ENCODE data around the gene LRBA. TPM values are rescaled to one million over a fixed set of nuclear protein-coding genes. Genes with fewer than 3 reads are reported as not detected.
"Not testable (repeated sequence)": the region's sequence is repeated elsewhere in the genome, so short reads cannot be mapped to it uniquely, and the experiment has no call there.

Gene LRBA
- polyA plus RNA-seq, 1 donor, result 52.8 TPM

DNA sequence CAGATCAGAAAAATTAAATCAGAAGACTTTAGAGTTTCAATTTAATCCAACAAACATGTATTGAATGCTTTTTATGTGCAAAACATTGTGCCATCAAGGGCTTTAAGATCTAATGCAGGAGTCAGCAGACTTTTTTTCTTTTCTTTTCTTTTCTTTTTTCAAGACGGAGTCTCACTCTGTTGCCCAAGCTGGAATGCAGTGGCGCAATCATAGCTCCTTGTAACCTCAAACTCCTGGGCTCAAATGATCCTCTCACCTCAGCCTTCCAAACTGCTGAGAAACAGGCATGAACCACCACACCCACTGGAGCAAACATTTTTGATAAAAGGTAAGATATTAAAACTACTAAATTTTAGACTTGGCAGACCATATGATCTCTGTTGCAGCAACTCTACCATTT lies 24.6 kb upstream of the LRBA start:
- Histone ChIP-seq H3K36me3 (ENCODE audit: control insufficient read depth, insufficient read depth, low read length) (no peaks in the 10 kb centered on the region), H3K4me1 (ENCODE audit: control insufficient read depth, insufficient read depth, low read length) (no peaks in the 10 kb centered on the region), H3K27me3 (ENCODE audit: control insufficient read depth, insufficient read depth, low read length) (no peaks in the 10 kb centered on the region), H3K9me3 (ENCODE audit: control insufficient read depth, low read depth, low read length) (no peaks in the 10 kb centered on the region), H3K4me3 (ENCODE audit: low read length) (no peak overlapping the region), H3K27ac (ENCODE audit: low read length) (no peak overlapping the region)
- DNase-seq, result no peak
- 100% methylated on average over 2 of the region's 2 CpGs for WGBS (ENCODE audit: insufficient coverage, low lambda C conversion rate)

- DNase-seq, result no peak
- no peaks in the 10 kb centered on the region for H3K36me3 ChIP-seq (ENCODE audit: control insufficient read depth, insufficient read depth, low read length)
- H3K4me3 ChIP-seq (ENCODE audit: low read length), result no peak overlapping the region
- no peaks in the 10 kb centered on the region for H3K9me3 ChIP-seq (ENCODE audit: control insufficient read depth, low read depth, low read length)
- H3K27me3 ChIP-seq (ENCODE audit: control insufficient read depth, insufficient read depth, low read length), result no peaks in the 10 kb centered on the region
- no CpG with 5 or more reads among the region's 9 CpGs for WGBS (ENCODE audit: insufficient coverage, low lambda C conversion rate)
- no peaks in the 10 kb centered on the region for H3K4me1 ChIP-seq (ENCODE audit: control insufficient read depth, insufficient read depth, low read length)
- no peak overlapping the region for H3K27ac ChIP-seq (ENCODE audit: low read length)
Observed at GRCh38 chr4:151038452-151039157, 23.5 kb upstream of the LRBA start.

GRCh38 chr4:151035911-151036310 lies 20.8 kb upstream of the LRBA start:
- Histone ChIP-seq H3K27ac (ENCODE audit: low read length) (no peak overlapping the region), H3K9me3 (ENCODE audit: control insufficient read depth, low read depth, low read length) (no peaks in the 10 kb centered on the region), H3K36me3 (ENCODE audit: control insufficient read depth, insufficient read depth, low read length) (no peaks in the 10 kb centered on the region), H3K27me3 (ENCODE audit: control insufficient read depth, insufficient read depth, low read length) (no peaks in the 10 kb centered on the region), H3K4me3 (ENCODE audit: low read length) (no peak overlapping the region), H3K4me1 (ENCODE audit: control insufficient read depth, insufficient read depth, low read length) (no peaks in the 10 kb centered on the region)
- WGBS (ENCODE audit: insufficient coverage, low lambda C conversion rate), result 100% methylated on average over 1 of the region's 4 CpGs
- DNase-seq, result no peak

- no peak overlapping the region for H3K27ac ChIP-seq (ENCODE audit: low read length)
- no peaks in the 10 kb centered on the region for H3K27me3 ChIP-seq (ENCODE audit: control insufficient read depth, insufficient read depth, low read length)
- no peaks in the 10 kb centered on the region for H3K36me3 ChIP-seq (ENCODE audit: control insufficient read depth, insufficient read depth, low read length)
- no peaks in the 10 kb centered on the region for H3K9me3 ChIP-seq (ENCODE audit: control insufficient read depth, low read depth, low read length)
- no peaks in the 10 kb centered on the region for H3K4me1 ChIP-seq (ENCODE audit: control insufficient read depth, insufficient read depth, low read length)
- peak; percentile 25 to 70 for DNase-seq
- no CpG with 5 or more reads among the region's 2 CpGs for WGBS (ENCODE audit: insufficient coverage, low lambda C conversion rate)
- H3K4me3 ChIP-seq (ENCODE audit: low read length), result no peak overlapping the region
Observed at GRCh38 chr4:151035328-151035727, 20.2 kb upstream of the LRBA start.

- H3K27me3 ChIP-seq (ENCODE audit: control insufficient read depth, insufficient read depth, low read length), result no peaks in the 10 kb centered on the region
- H3K4me3 ChIP-seq (ENCODE audit: low read length), result no peak overlapping the region
- H3K9me3 ChIP-seq (ENCODE audit: control insufficient read depth, low read depth, low read length), result no peaks in the 10 kb centered on the region
- H3K36me3 ChIP-seq (ENCODE audit: control insufficient read depth, insufficient read depth, low read length), result no peaks in the 10 kb centered on the region
- no peak for DNase-seq
- H3K27ac ChIP-seq (ENCODE audit: low read length), result no peak overlapping the region
- no CpG with 5 or more reads among the region's 2 CpGs for WGBS (ENCODE audit: insufficient coverage, low lambda C conversion rate)
- no peaks in the 10 kb centered on the region for H3K4me1 ChIP-seq (ENCODE audit: control insufficient read depth, insufficient read depth, low read length)
Observed at GRCh38 chr4:151034829-151035228, 19.7 kb upstream of the LRBA start.

DNA sequence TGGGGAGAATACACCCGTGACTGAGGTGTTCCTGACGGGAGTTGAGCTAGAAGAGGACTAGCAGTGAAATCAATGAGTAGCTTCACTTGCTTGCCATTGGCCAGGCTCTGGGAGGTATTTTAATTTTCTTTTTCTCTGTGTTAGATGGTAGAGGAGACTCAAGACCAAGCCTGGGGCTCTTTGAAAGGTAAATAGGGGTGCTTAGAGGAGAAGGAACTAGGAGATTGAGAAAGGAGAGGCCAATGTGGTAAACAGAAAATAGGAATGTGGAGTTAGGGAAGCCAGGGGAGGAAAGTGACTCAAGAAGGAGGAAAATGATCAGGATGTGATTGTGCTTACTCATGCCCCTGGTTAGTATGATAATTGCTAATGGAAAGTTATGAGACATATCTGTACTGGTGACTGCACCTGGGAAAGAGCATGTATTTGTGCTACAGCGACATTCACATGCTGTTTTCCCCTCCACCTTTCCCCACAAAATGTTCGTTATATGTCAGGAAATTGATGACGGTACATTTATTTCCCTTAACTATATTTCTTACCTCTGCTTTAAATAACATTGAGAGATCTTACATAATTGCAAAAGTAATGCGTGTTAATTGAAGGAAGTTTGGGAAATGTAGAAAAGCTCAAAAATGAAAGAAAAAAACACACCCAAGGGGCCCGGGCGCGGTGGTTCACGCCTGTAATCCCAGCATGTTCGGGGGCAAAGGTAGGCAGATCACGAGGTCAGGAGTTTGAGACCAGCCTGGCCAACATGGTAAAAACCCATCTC lies 16.9 kb upstream of the LRBA start:
- H3K9me3 ChIP-seq (ENCODE audit: control insufficient read depth, low read depth, low read length), result no peaks in the 10 kb centered on the region
- H3K27me3 ChIP-seq (ENCODE audit: control insufficient read depth, insufficient read depth, low read length), result no peaks in the 10 kb centered on the region
- no peak for DNase-seq
- no CpG with 5 or more reads among the region's 12 CpGs for WGBS (ENCODE audit: insufficient coverage, low lambda C conversion rate)
- no peaks in the 10 kb centered on the region for H3K36me3 ChIP-seq (ENCODE audit: control insufficient read depth, insufficient read depth, low read length)
- no peak overlapping the region for H3K27ac ChIP-seq (ENCODE audit: low read length)
- no peak overlapping the region for H3K4me3 ChIP-seq (ENCODE audit: low read length)
- H3K4me1 ChIP-seq (ENCODE audit: control insufficient read depth, insufficient read depth, low read length), result no peaks in the 10 kb centered on the region

- no peak for DNase-seq
- 100% methylated on average over 3 of the region's 10 CpGs for WGBS (ENCODE audit: insufficient coverage, low lambda C conversion rate)
- no peaks in the 10 kb centered on the region for H3K27me3 ChIP-seq (ENCODE audit: control insufficient read depth, insufficient read depth, low read length)
- no peak overlapping the region for H3K4me3 ChIP-seq (ENCODE audit: low read length)
- no peaks in the 10 kb centered on the region for H3K4me1 ChIP-seq (ENCODE audit: control insufficient read depth, insufficient read depth, low read length)
- H3K9me3 ChIP-seq (ENCODE audit: control insufficient read depth, low read depth, low read length), result no peaks in the 10 kb centered on the region
- no peaks in the 10 kb centered on the region for H3K36me3 ChIP-seq (ENCODE audit: control insufficient read depth, insufficient read depth, low read length)
- no peak overlapping the region for H3K27ac ChIP-seq (ENCODE audit: low read length)
Observed at GRCh38 chr4:151029537-151029936, 14.5 kb upstream of the LRBA start.

- not testable (repeated sequence) for H3K4me3 ChIP-seq (ENCODE audit: low read length); H3K4me1 ChIP-seq (ENCODE audit: control insufficient read depth, insufficient read depth, low read length); H3K9me3 ChIP-seq (ENCODE audit: control insufficient read depth, low read depth, low read length); H3K36me3 ChIP-seq (ENCODE audit: control insufficient read depth, insufficient read depth, low read length); DNase-seq; H3K27ac ChIP-seq (ENCODE audit: low read length); H3K27me3 ChIP-seq (ENCODE audit: control insufficient read depth, insufficient read depth, low read length)
- no CpG with 5 or more reads among the region's 10 CpGs for WGBS (ENCODE audit: insufficient coverage, low lambda C conversion rate)
Observed at GRCh38 chr4:151029006-151029405, 13.9 kb upstream of the LRBA start.

DNA sequence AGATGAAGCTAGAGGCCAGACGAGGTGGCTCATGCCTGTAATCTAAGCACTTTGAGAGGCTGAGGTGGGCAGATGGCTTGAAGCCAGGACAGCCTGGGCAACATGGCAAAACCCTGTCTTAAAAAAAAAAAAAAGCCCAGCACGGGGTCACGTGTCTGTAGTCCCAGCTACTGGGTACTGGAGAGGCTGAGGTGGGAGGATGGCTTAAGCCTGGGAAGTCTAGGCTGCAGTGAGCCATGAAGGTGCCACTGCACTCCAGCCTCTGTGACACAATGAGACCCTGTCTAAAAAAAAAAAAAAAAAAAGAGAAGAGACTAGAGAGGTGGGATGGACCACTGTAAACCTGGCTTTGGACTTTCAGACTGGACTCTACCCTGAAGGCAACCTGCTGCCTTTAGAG lies 10.7 kb upstream of the LRBA start:
- Histone ChIP-seq H3K36me3 (ENCODE audit: control insufficient read depth, insufficient read depth, low read length) (no peaks in the 10 kb centered on the region), H3K27ac (ENCODE audit: low read length) (no peak overlapping the region), H3K4me3 (ENCODE audit: low read length) (no peak overlapping the region), H3K9me3 (ENCODE audit: control insufficient read depth, low read depth, low read length) (no peaks in the 10 kb centered on the region), H3K4me1 (ENCODE audit: control insufficient read depth, insufficient read depth, low read length) (no peaks in the 10 kb centered on the region), H3K27me3 (ENCODE audit: control insufficient read depth, insufficient read depth, low read length) (no peaks in the 10 kb centered on the region)
- no CpG with 5 or more reads among the region's 3 CpGs for WGBS (ENCODE audit: insufficient coverage, low lambda C conversion rate)
- DNase-seq, result no peak

- Histone ChIP-seq H3K9me3 (ENCODE audit: control insufficient read depth, low read depth, low read length) (no peaks in the 10 kb centered on the region), H3K4me3 (ENCODE audit: low read length) (no peak overlapping the region), H3K36me3 (ENCODE audit: control insufficient read depth, insufficient read depth, low read length) (no peaks in the 10 kb centered on the region), H3K4me1 (ENCODE audit: control insufficient read depth, insufficient read depth, low read length) (no peaks in the 10 kb centered on the region), H3K27me3 (ENCODE audit: control insufficient read depth, insufficient read depth, low read length) (no peaks in the 10 kb centered on the region), H3K27ac (ENCODE audit: low read length) (no peak overlapping the region)
- DNase-seq, result no peak
- 76% methylated on average over 2 of the region's 2 CpGs for WGBS (ENCODE audit: insufficient coverage, low lambda C conversion rate)
Observed at GRCh38 chr4:151022586-151022985, 7.5 kb upstream of the LRBA start.

Measured in large intestine (tissue), 3 donors.